ENCODE measurements around the gene CALCOCO2.

DNA sequence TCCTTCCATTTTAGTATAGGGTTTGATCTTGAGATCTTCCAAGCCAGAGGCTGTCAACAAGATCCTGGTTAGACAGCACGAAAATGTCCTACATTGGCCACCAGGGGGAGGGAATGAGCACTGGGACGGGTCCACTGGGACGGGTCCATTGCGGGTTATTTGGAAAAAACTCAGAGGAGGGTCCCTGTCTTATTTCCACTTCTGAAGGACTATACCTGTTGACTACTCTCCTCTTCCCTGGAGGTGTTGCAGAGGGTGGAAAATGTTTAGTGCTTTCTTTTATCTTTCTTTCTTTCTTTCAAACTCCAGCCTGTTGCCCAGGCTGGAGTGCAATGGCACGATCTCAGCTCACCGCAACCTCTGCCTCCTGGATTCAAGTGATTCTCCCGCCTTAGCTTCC, 16.3 kb upstream of the CALCOCO2 start:
- TF ChIP-seq EP300 (IDR thresholded peaks at IDR 0.05; ENCODE audit: low read depth), result no peak
- TF ChIP-seq, protein P1, sequence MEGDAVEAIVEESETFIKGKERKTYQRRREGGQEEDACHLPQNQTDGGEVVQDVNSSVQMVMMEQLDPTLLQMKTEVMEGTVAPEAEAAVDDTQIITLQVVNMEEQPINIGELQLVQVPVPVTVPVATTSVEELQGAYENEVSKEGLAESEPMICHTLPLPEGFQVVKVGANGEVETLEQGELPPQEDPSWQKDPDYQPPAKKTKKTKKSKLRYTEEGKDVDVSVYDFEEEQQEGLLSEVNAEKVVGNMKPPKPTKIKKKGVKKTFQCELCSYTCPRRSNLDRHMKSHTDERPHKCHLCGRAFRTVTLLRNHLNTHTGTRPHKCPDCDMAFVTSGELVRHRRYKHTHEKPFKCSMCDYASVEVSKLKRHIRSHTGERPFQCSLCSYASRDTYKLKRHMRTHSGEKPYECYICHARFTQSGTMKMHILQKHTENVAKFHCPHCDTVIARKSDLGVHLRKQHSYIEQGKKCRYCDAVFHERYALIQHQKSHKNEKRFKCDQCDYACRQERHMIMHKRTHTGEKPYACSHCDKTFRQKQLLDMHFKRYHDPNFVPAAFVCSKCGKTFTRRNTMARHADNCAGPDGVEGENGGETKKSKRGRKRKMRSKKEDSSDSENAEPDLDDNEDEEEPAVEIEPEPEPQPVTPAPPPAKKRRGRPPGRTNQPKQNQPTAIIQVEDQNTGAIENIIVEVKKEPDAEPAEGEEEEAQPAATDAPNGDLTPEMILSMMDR (IDR thresholded peaks at IDR 0.05), result peak; percentile 74 to 89 (median 85)
- TF ChIP-seq POLR2A (IDR thresholded peaks at IDR 0.05), result no peak
- no peak for TF ChIP-seq POLR2AphosphoS5 (IDR thresholded peaks at IDR 0.05)

Data from transverse colon (tissue), 4 donors.